Activated effector memory CD4-positive, alpha-beta T cell treated with anti-CD3 and anti-CD28 coated beads, Interleukin-2, amount 50 U/mL, for 16 hours (primary cell): ENCODE data around the gene PITPNC1.

ENCODE experiments used
- DNase-seq: peaks from one replicate; pipeline ENCODE4 v3.0.0-alpha.2; 2020

The PITPNC1 gene

DNA sequence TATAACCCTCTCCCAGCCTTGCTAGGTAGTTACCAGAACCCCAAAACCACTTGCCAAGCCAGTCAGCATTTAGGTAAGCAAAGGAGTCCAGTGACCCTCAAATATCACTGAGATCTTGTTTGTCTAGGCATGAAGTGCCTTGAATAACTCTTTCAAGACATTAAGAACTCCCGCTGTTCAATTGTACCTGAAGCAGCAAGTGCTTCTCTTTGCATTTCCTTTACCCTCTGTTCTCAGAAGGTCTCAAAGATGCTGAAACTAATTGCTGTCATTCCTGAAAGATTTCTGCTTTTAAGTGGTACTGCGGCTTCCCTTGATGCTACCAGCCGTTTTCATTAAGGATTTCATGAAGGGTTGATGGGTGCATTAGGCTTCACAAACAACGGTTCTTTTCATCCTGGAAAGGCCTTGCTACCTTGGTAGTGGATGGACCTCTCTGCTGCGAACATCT, 142.7 kb downstream of the PITPNC1 start:
- no peak for DNase-seq

DNA sequence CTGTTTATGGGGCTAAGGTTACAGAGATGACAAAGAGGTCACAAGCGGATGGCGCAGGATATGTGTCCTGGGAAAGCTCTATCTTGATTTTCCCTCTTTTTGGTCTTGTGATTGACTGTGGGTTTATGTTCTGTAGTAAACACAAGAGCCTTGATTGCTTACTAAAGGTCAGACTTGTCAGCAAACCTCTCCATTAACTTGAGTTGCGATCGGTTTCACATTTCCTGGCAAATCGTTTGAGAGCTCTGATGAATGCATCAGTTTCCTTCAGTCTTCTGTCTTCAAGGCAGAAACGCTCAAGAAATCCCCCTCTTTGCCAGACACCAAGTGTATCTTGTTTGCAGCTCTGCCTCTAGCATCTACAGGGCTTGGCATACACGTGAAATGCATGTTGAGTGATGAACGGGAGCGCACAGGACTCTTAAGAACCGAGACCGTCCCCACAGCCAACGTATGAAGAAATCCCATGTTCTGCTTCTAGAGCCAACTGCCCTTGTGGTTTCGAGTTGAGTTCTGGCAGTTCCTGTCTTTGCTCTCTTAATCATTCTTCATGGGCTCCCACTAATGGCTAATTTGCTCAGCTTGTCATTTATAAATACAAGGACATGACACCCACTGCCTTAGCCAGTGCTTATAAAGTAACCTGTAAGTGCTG, 143.3 kb downstream of the PITPNC1 start:
- DNase-seq: no peak

DNA sequence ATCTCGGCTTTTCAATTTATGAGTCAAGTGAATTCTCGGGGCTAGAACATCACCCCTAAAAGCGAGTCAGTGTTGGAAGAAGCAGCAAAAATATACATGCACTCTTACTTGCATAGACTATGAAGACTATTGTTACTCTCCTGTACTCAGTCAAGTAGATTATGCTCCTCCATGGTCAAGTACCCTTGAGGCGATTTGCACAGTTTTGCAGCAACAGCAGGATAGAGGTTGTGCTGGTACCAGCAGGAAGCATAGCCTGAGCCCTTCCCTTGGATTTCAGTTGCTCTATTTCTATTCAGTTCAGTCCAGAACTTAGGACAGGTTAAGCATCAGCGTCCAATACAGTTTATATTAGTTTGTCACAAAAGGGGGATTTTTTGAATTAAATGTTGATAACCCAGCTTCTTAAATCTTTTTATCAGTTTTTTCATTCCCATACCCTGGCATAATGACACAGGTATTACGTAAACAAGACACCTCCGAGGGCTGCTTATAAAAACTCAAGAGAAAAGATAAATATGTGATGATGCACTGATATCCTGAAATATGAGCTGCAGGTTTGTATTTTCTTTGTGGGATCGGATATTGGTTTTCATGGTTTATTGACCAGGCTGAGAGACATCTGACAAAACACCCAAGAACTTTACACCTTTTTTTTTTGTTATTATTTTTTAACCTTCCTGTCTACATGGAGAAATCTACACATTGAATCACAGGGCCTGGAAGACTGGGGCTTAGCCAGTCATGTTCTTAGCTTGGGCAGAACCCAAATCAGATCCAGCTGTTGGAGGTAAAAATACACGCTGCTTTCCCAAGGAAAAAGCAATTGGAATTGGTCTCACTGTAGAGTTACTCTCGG, 144.1 kb downstream of the PITPNC1 start:
- DNase-seq: no peak

DNA sequence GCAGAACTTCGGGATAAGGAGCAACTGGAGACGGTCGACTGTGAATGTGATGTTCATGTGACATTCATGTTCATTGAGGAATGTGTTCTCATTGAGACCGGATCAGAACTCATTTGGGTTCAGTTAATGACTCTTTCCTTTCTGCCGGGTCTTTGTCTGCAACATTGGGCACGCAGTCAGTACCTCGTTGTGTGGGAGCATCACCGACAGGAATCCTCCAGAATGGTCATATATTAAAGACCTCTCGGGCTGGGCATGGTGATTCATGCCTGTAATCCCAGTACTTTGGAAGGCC, 144.6 kb downstream of the PITPNC1 start:
- DNase-seq: no peak

DNA sequence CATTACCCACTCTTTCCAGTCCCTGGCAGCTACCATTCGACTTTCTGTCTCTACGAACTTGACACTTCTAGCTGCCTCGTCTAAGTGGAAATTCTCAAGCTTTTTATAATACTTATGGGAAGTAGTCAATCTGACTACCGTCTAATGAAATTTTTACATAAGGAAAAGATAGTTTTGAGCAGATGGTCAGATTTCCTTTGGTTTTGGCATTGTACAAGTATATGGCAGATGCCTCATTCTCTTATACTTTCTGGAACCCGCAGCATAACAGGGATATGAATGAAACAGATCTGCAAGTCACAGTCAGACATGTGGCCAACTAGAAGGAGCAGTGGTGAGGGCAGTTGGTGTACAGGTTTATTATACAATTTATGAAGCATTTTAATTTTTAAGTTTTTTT, 146.0 kb downstream of the PITPNC1 start:
- DNase-seq: no peak

DNA sequence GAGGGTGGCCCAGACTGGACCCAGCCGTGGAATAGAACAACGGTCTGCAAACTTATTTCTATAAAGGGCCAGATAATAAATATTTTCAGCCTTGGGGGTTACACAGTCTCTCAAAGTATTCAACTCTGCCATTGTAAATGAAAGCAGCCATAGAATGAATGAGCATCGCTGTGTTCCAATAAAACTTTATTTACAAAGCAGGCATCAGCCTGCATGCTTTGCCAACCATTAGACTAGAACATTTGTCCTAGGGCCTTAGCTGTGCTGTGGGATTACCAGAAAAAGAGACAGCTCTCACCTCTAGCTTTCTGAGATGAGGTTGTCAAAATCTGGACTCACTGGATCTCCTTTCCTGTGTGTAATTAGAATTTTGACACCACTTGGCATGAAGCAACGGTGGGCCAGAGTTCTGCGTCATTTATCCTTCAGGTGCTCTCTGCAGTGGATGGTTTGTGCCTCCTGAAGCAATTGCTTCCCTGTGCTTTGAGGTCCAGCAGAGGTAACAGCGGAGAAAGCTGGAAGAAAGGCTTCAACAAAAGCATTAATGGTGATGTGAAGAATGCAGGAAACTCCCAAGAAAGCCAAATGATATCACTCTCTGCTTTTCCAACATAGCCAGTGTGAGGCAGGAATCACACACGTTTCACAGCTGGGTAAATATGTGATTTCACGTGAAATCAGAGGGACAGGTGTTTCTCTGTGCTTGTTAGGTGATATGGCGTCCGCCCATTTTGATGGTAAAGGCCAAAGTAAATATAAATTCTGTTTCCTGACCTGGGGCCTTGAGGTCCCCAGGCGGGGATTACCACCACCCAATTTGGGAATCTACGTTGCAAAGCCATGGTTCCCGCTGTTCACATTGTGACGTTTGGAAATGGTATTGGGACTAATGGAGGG, 148.4 kb downstream of the PITPNC1 start:
- DNase-seq: no peak

DNA sequence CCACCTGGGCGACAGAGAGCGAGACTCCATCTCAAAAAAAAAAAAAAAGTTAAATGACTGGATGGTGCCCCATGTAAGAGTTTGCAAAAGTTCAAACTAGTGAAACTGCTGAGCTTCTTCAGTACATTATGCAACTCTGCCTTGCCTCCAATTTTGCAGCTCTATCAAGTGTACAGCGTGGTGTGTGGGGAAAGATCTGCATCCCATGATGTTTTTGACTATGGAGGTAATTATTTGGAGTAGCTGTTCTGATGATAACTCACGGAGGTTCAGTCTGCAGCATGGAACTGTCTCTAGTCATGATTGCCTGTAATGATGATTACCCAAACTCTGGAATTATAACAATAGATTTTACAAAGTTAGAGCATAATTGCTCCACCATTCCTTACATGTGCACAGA, 149.6 kb downstream of the PITPNC1 start:
- no peak for DNase-seq

DNA sequence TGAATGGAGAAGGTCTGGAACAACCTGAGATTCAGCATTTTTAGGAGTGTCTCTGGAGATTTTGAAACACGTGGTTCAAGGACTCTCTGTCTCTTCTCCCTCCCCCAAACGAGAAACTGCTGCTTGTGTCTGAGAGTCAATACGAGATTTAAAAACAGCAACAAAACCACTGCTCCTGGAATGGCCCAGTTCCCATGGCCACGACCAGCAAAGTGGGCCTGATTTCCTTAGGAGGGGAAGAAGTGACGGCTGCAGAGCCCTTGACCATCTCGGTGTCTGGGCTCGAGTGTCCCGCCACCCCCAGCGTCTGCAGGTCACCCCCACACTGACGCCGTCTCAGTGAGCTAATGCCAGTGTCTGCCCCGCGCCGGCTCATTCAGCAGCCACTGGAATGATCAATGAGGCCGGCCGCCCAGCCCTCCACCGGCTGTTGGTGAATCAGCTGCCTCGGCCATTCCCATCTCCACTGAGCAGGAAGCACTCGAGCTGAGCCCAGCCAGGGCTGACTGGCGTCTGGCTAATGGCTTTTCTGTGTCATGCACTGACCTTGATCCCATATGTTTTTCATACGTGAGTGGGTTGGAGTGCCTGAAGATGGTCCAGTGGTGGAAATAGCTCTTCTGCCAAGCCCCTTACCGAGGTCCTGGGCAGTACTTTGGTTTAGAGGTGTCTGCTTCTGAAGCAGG, 151.8 kb downstream of the PITPNC1 start:
- DNase-seq: no peak

DNA sequence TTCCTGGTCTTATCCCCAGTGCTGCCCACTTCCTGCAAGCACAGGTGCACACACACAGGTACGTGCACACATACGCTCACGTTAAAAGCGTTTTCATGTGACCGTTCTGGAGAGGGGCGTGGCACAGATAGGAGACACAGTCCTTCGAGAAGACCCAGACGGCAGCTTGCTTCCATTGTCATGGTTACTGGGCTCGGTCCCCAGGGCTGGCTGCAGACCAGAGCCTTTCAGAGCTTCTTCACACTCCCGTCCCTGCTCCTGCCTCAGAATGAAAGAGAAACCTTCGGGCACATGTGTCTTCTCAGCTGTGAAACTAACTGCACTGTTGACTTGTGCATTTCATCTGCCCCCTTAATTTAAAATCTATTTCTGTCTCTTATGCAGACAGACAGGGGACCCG, 154.2 kb downstream of the PITPNC1 start:
- DNase-seq: no peak

DNA sequence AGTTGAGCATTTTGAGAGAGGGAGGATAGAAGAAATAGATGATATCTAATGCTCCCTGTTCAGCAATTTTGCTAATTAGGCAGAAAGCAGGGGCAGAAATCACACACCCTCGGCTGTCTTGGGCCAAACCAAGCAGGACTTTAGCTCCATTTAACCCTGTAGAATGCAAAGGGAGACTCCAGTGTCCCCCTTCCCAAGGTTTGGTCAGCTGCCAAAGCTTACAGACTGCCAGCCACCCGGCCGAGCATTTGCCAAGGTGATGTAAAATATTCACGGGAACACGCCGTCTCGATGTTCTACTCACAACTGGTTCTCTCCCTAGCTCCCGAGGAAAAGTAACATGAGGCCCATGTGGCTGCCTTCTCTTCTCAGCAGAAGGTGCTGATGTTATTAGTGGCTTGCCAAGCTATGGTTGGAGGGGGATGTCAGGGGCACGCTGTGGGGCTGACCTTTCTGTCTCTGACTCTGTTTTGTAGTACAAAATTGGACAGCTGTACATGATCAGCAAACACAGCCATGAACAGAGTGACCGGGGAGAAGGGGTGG, 155.3 kb downstream of the PITPNC1 start:
- no peak for DNase-seq

DNA sequence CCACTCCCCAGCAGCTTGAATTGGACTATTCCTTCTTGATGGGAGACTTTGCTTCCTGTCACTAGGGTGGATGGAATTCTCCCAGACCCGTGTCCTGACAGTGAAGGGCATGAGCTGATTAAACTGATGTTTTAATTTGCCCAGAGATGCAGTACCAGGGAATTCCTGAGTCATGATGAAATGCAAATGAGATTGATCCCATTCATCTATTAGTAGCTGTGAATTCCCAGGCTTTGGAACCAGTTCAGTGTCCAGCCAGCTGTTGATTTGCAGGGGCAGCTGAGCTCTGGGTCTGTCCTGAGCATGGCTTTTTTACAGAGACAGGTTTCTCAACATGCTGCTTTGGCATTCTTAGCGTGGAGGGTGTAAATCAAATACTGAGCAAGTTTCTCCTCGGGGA, 157.9 kb downstream of the PITPNC1 start:
- no peak for DNase-seq

DNA sequence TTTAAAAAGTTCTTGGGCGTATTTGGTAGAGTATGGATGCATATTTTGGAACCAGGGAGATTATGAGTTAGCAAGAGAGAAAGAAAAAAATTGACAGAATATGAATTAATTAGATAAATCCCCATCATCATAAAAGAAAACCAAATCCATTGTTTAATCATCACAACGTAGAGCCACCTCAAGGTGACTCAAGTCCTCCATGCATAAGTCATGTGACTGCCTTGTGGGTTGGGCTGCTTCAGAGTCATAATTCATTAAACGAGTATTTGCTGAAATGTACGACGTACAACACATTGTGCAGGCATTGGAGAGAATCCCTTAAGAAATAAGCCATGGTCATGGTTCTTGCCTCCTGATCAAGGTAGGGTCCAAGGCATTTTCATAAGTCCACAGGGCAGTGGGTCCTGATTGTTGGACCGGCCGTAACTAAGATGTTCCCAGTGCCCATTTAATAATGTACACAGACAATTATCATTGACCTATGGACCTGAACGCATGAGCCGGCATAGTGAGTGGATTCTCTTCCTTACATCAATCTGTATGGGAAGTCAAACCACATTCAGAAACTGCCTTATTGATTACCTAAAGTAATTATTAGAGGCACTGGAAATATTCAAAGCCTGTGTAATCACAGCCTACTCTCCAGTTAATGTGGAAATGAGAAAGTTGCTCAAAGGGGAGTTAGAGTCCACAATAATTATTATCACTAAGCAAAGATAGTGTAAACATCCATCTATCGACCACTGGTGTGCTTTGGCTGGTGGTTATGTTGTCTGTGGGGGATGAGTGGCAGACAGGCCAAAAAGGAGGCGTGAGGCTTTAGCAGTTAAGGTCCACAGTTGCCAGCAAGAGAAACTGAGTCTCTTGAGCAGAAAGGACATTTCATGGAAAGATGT, 165.4 kb downstream of the PITPNC1 start:
- DNase-seq: no peak

DNA sequence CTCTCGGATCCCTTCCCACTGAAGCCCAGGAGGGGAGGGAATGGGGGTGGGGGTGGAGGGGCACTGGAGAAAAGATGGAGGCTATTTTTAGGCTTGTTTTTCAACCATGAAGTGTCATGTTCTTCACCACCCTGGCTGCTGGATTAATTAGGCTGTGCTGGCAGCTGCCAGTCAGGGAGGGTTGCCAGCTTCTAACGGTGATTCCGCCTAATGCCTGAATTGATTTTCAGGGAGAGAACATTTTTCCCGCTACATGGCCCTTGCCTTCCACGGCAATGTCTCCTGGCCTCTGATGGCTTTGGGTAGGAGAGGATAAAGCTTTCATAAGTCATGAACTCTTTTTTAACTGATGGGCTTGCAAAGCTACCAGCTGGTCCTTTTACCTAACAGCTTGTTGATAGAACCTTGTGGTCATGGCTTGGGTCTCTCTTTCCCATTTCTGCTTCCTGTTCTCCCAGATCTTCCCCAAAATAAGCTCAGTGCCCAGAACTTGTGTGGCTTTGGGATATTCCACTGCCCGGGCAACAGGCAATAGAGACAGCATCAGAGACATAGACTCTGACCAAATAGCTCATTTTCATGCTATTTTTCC, 167.4 kb downstream of the PITPNC1 start:
- DNase-seq: no peak

DNA sequence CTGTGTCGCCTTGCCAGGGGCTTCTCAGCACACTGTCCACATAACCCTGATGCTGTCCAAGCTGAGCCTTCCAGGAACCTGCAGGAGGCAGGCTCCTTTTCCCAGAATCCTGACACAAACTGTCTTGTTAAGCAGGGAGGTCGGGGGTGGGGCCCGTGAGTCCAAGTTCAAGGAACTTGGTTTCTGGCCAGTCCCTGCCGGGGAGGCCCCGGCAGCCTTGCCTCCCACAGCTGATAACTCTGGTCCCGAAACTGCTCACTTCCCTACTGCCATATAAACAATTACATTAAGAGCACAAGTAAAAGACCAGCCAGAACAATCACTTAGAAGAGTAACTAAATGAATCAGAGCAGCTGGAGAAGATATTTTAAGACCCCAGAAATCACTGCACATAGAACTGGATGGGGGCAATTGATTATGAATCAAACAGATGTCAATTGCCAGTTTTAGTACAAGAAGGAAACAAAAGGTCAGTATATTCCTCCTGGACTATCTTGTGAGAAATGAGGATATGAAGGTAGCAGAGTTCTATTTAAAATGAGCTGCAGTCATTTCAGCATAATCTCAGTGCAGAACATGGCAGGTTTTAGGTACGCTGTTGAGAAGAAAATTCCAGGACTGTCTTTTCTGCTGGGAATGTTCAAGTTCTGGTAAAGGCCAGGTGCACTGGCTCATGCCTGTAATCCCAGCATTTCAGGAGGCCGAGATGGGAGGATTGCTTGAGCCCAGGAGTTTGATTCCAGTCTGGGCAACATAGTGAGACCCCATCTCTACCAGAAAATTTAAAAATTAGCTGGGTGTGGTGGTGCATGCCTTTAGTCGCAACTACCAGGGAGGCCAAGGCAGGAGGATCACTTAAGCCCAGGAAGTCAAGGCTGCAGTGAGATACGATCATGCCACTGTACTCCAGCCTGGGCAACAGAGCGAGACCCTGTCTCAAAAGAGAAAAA, 169.8 kb downstream of the PITPNC1 start:
- DNase-seq: no peak

DNA sequence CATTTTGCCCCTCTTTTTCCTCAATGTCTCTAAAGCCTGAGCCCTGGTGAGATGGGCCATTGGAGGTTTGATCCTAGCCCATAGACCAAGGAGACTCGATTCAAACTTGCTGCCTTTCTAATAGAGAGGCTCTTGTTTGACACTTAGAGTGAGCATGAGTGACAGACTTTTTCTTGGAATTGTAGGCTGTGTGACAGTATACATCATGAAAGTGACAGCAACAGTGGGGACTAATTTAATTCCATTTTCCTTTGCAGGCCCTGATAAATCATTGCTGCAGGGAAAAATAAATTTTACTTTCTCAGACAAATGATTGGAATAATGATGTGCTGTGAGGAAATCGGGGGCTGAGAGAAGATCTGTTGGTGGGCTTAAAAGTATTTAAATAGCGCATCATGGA, 171.6 kb downstream of the PITPNC1 start:
- DNase-seq: no peak

DNA sequence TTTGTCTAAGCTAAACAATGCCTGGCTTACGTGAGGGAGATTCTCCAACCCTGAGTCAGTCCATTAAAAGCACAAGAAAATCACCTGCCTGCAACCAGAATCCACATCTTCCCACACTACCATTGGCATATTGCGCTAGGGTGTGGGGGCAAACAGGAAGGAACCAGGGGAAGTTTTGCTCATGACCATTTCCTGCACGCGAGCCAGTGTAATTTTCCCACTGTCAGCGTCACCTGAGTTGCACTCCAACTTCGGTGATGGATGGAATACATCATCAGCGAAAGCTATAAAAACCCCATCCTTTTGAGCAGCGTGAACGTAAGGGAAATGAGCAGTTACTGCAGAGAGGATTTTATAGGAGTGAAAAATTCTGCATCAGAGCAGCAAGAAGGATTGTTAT, 172.7 kb downstream of the PITPNC1 start:
- DNase-seq: no peak

DNA sequence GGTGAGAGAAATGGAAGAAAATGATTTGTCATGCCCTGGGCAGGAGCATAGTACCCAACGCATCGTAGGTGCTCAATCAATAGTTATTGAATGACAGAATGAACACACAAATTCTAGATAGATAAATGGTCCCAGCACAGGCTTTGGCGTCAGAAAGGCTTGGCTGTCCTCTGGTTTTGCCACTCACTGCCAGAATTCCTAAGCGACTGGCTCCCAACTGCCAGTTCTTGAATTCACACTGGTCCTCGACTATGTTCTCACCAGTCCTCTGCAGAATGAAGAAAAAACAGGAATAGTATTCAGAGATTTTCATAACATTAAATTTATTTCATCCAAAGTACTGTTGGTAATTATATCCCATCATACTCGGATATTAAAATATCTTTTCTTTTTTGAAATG, 177.6 kb downstream of the PITPNC1 start:
- DNase-seq: no peak

DNA sequence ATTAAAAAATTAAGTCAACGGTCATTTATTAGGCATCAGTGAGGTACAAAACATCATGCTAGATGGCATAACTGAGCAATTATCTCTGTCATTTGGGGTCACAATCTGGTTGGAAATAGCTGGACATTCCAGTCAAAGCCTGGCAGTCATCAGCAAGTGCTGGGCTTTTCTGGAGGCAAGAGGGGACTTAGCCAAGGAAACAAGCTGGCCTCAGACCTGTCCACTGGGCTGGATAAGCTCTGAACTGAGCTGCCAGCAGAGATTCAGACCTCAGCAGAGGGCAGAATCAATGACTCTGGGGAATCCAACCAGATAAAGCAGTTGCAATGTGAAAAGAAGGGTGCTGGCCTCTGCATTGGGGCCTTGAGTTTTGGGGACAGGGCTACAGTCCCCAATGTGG, 178.8 kb downstream of the PITPNC1 start:
- DNase-seq: no peak

DNA sequence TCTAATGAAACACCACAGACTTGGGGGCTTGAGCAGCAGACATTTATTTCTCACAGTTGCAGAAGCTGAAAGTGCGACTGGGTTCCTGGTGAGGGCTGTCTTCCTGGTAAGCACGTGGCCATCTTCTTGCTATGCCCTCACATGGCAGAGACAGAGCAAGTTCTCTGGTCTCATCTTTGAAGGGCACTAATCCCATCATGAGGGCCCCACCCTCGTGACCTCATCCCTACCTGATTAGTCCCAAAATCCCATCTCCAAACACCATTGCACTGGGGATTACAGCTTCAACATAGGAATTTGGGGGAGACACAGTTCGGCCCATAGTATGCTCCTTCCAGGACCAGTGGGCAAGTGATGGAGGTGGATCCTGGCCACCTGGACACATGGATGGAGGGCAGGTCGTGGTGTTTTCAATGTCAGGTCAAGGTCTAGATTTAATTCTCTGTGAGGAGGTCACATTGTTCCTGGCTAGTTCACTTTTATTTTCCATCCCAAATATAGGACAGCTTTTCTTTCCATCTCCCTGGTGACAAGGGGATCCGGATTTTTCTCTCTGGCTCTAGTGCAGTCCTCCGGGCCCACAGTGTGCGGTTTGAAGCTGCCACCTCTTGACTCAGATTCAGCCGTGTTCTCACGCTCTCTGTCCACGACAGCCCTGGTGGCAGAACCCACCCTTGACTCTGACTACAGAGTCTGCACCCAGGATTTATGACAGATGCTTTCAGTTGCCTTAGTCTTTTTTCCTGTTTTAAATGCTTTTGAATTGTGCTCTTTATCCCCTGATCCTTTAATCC, 180.2 kb downstream of the PITPNC1 start:
- DNase-seq: no peak
